Measurements from ENCODE around the gene NEK7.

DNA sequence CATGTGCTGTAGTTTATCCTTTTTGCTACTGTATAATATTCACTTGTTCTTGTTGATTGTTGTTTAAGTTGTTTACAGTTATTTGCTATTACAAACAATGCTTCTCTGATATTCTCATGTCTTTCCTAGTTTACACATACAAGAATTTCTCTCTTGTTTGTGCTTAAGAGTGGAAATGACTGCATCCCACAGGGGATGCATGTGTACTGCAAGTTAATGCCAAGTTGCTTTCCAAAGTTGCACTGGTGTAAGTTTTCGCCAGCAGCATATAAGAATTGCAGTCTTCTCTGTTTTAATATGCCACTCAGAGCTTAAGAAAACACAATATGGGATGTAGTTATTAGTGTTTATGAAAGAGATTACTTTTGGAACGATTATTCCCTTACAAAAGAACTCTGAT is 97.7 kb downstream of the NEK7 start:
- TF ChIP-seq, protein P1, sequence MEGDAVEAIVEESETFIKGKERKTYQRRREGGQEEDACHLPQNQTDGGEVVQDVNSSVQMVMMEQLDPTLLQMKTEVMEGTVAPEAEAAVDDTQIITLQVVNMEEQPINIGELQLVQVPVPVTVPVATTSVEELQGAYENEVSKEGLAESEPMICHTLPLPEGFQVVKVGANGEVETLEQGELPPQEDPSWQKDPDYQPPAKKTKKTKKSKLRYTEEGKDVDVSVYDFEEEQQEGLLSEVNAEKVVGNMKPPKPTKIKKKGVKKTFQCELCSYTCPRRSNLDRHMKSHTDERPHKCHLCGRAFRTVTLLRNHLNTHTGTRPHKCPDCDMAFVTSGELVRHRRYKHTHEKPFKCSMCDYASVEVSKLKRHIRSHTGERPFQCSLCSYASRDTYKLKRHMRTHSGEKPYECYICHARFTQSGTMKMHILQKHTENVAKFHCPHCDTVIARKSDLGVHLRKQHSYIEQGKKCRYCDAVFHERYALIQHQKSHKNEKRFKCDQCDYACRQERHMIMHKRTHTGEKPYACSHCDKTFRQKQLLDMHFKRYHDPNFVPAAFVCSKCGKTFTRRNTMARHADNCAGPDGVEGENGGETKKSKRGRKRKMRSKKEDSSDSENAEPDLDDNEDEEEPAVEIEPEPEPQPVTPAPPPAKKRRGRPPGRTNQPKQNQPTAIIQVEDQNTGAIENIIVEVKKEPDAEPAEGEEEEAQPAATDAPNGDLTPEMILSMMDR (IDR thresholded peaks at IDR 0.05; ENCODE audit: poor library complexity): no peak
- TF ChIP-seq EZH2phosphoT487 (IDR thresholded peaks at IDR 0.05; ENCODE audit: low read depth, severe bottlenecking, unreplicated experiment) (no peak), EZH2 (IDR thresholded peaks at IDR 0.05; ENCODE audit: borderline replicate concordance) (no peak)
